ENCODE measurements around the gene BPTF. TPM values are rescaled to one million over a fixed set of nuclear protein-coding genes. Genes with fewer than 3 reads are reported as not detected.

Gene BPTF
- total RNA-seq, 1 experiment from 2014 or later = 61.8 TPM

- no TSS peak for BruUV-seq (replicated peaks)
- ATAC-seq = no peak
- POLR2A ChIA-PET (ENCODE audit: unreplicated experiment) = no interaction called here
- Histone ChIP-seq H3K9me3 (ENCODE audit: low read length) (no peaks in the 10 kb centered on the region), H2AFZ (ENCODE audit: low read length) (no peak overlapping the region), H4K20me1 (ENCODE audit: low read length) (peaks cover 39% of the 10 kb centered on the region; the same call in 1 of the 2 replicates), H3K79me2 (ENCODE audit: low read length) (peaks cover 98% of the 10 kb centered on the region), H3K4me1 (ENCODE audit: insufficient read depth, low read length) (peaks cover 10% of the 10 kb centered on the region), H3K36me3 (ENCODE audit: low read depth, low read length) (no peaks in the 10 kb centered on the region), H3K4me2 (ENCODE audit: low read length) (no peak overlapping the region), H3K9me2 (replicated peaks; ENCODE audit: low read length) (no peaks in the 10 kb centered on the region), H3K27ac (ENCODE audit: low read length) (no peak overlapping the region), H3K9ac (ENCODE audit: low read length) (no peak overlapping the region), H3K27me3 (ENCODE audit: low read length) (no peaks in the 10 kb centered on the region), H3F3A (ENCODE audit: low read length, unreplicated experiment) (no peaks in the 10 kb centered on the region), H3K4me3 (ENCODE audit: low read length) (no peak overlapping the region)
- peak; percentile 19 for DNase-seq
- CTCF ChIA-PET = no interaction called here
- no peak for TF ChIP-seq CTCF (conservative IDR thresholded peaks at IDR 0.05; ENCODE audit: low read depth, low read length)
- intact Hi-C loops (cut with micrococcal nuclease) = no loop called here
Measured at GRCh38 chr17:67836205-67836987, 11.1 kb downstream of the BPTF start.

GRCh38 chr17:67837965-67838364 lies 12.7 kb downstream of the BPTF start:
- Histone ChIP-seq H3K4me3 (ENCODE audit: low read length) (no peak overlapping the region), H3K9ac (ENCODE audit: low read length) (no peak overlapping the region), H3K79me2 (ENCODE audit: low read length) (peaks cover 97% of the 10 kb centered on the region), H3K4me2 (ENCODE audit: low read length) (no peak overlapping the region), H3F3A (ENCODE audit: low read length, unreplicated experiment) (no peaks in the 10 kb centered on the region), H3K27ac (ENCODE audit: low read length) (no peak overlapping the region), H3K9me3 (ENCODE audit: low read length) (no peaks in the 10 kb centered on the region), H3K36me3 (ENCODE audit: low read depth, low read length) (no peaks in the 10 kb centered on the region), H3K27me3 (ENCODE audit: low read length) (no peaks in the 10 kb centered on the region), H3K9me2 (replicated peaks; ENCODE audit: low read length) (no peaks in the 10 kb centered on the region), H2AFZ (ENCODE audit: low read length) (no peak overlapping the region), H3K4me1 (ENCODE audit: insufficient read depth, low read length) (peaks cover 10% of the 10 kb centered on the region), H4K20me1 (ENCODE audit: low read length) (peaks cover 36% of the 10 kb centered on the region; the same call in 1 of the 2 replicates)
- ChIA-PET POLR2A (ENCODE audit: unreplicated experiment) (interaction anchor here (0.6 kb wide), 1 partner anchor 45 kb away, joined by 7 read pairs; no protein-coding TSS in a partner anchor), CTCF (no interaction called here)
- DNase-seq = peak; percentile 1
- no peak for TF ChIP-seq CTCF (conservative IDR thresholded peaks at IDR 0.05; ENCODE audit: low read depth, low read length)
- no peak for TF ChIP-seq EZH2 (IDR thresholded peaks at IDR 0.05; ENCODE audit: low read length, unreplicated experiment)
- TF ChIP-seq EZH2phosphoT487 (IDR thresholded peaks at IDR 0.05; ENCODE audit: borderline replicate concordance, low read length) = no peak
- intact Hi-C loops (cut with micrococcal nuclease) = no loop called here
- ATAC-seq = no peak
- BruUV-seq (replicated peaks) = no TSS peak

- Histone ChIP-seq H3K4me1 (ENCODE audit: insufficient read depth, low read length) (peaks cover 10% of the 10 kb centered on the region), H3K36me3 (ENCODE audit: low read depth, low read length) (no peaks in the 10 kb centered on the region), H3K4me2 (ENCODE audit: low read length) (no peak overlapping the region), H3K9me2 (replicated peaks; ENCODE audit: low read length) (no peaks in the 10 kb centered on the region), H3K9me3 (ENCODE audit: low read length) (no peaks in the 10 kb centered on the region), H3F3A (ENCODE audit: low read length, unreplicated experiment) (no peaks in the 10 kb centered on the region), H3K4me3 (ENCODE audit: low read length) (no peak overlapping the region), H3K9ac (ENCODE audit: low read length) (no peak overlapping the region), H3K27me3 (ENCODE audit: low read length) (no peaks in the 10 kb centered on the region), H4K20me1 (ENCODE audit: low read length) (peaks cover 33% of the 10 kb centered on the region; the same call in 1 of the 2 replicates), H2AFZ (ENCODE audit: low read length) (no peak overlapping the region), H3K27ac (ENCODE audit: low read length) (no peak overlapping the region), H3K79me2 (ENCODE audit: low read length) (peaks cover 92% of the 10 kb centered on the region)
- ChIA-PET POLR2A (ENCODE audit: unreplicated experiment) (no interaction called here), CTCF (interaction anchor here (0.7 kb wide), 1 partner anchor 104 kb away, joined by 3 read pairs; no protein-coding TSS in a partner anchor)
- no TSS peak for BruUV-seq (replicated peaks)
- no peak for ATAC-seq
- DNase-seq = no peak
- TF ChIP-seq EZH2 (IDR thresholded peaks at IDR 0.05; ENCODE audit: low read length, unreplicated experiment) (no peak), CTCF (conservative IDR thresholded peaks at IDR 0.05; ENCODE audit: low read depth, low read length) (no peak), EZH2phosphoT487 (IDR thresholded peaks at IDR 0.05; ENCODE audit: borderline replicate concordance, low read length) (no peak)
- intact Hi-C loops (cut with micrococcal nuclease) = no loop called here
Measured at GRCh38 chr17:67838538-67838937, 13.2 kb downstream of the BPTF start.
